Endometrial microvascular endothelial cells (primary cell): ENCODE measurements around the gene CD55. TPM values are rescaled to one million over a fixed set of nuclear protein-coding genes. Genes with fewer than 3 reads are reported as not detected.

Experiments
- in situ Hi-C: cut with HindIII; loops from 2 replicates; pipeline ENCODE4 v1.10.0; 2017; ENCODE audit warnings: low sequenced_read_pairs, low pct_unique_long_range_greater_than_20kb; ENCODE audit errors: inconsistent ontology term
- total RNA-seq: library from RNA; depleted of rRNA; stranded (reverse); fragments of >200 nt; gene quantifications from one replicate; pipeline ENCODE4 v1.2.3, GENCODE V29; 2015; ENCODE audit errors: inconsistent ontology term

CD55 gene
- total RNA-seq, result 180 TPM

- in situ Hi-C loops, result loop anchor here (25.0 kb wide), 1 partner anchor 259 kb away; the partner anchor contains the start of genes PFKFB2 and YOD1
Measured at GRCh38 chr1:207321079-207321789, at the start of gene CD55. TSS of gene CD55 (plus strand) at chr1:207321678. CDS start at chr1:207321766, 88 bp downstream.

DNA sequence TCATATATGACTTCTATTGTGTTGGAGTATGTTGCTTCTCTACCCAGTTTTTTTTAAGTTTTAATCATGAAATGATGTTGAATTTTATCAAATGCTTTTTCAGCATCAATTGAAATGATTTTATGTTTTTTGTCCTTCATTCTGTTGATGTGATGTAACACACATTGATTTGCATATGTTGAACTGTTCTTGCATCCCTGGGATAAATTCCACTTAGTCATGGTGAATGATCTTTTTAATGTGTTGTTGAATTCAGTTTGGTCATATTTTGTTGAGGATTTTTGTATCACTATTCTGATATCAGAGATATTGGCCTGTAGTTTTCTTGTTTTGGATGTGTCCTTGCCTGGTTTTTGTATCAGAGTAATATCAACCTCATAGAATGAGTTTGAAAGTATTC lies 46.6 kb upstream of the CD55 start:
- in situ Hi-C loops, result no loop called here

GRCh38 chr1:207276465-207276864 lies 45.0 kb upstream of the CD55 start:
- in situ Hi-C loops, result no loop called here

DNA sequence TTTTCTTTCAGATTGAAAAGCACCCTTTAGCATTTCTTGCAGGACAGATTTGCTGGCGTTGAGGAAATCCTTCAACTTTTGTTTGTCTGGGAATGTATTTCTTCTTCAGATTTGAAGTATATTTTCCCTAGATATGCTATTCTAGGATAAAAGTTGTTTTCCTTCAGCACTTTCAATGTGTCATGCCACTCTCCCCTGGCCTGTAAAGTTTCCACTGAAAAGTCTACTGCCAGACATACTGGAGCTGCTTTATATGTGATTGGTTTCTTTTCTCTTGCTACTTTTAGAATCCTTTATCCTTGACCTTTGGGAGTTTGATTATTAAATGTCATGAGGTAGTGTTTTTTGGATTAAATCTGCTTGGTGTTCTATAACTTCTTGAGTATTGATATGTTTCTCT lies 44.2 kb upstream of the CD55 start:
- in situ Hi-C loops, result no loop called here

- in situ Hi-C loops, result no loop called here
Measured at GRCh38 chr1:207279652-207280051, 41.8 kb upstream of the CD55 start.

DNA sequence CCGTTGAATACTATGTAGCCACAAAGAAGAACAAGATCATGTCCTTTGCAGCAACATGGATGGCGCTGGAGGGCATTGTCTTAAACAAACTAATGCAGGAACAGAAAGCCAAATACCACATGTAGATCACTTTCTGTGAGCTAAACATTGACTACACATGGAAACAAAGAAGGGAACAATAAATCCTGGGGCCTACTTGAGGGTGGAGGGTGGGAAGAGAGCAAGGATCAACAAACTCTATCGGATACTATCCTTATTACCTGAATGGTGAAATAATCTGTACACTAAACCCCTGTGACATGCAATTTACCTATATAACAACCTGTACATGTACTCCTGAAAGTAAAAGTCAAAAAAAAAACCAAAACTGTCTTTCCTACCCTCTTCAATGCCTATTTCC lies 40.8 kb upstream of the CD55 start:
- in situ Hi-C loops, result no loop called here

DNA sequence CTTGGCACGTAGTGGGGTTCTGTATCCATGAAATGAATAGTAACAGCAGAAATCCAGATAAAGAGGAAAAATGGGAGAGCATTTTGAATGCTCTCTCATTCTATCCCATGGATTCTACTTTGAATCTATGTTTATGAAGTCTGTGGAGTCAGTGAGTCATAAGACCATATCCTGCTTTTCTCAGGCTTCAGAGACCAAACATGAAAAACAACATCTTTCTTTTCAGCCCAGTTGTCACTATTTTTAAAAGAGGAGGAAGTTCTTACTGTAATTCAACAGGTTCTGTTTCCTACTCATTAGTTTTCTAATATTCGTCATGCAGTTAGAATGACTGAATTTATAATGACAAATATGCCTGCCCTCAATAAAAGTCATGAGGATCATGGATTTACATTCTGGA lies 39.4 kb upstream of the CD55 start:
- in situ Hi-C loops, result no loop called here

DNA sequence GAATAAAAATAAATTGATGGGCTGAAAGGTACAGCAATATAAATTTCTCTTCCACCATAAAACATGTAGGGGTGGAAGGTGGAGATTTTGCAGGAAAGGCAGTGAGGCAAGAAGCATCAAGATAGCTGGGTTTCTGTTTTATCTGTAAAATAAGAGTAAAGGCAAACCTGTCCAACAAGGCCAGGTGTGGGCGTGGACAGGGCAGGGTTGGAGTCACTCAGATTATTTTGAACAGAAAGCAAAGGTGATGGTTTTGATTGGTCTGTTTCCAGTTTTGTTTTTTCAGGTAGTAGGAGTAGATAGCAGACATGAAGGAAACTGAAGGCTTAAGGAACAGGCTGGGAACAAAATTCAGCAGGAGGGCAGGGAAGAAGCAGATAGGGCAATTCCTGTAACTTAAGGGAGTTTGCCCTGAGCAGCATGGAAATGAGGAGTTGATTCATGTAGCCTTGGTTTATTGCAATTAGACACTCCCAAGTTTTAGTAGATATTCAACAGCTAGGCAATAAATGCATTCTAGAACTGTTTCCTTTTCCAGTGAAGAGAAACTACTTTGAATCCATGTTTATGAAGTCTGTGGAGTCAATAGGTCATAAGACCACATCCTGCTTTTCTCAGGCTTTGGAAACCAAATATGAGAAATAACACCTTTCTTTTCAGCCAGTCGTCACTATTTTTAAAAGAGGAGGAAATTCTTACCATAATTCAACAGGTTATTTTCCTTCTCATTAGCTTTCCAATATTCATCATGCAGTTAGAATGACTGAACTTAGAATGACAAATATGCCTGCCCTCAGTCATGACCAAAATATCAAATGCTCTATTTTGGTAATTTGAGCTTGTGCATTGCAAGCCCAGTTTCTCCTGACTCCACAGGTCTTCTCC lies 38.7 kb upstream of the CD55 start:
- in situ Hi-C loops, result no loop called here

DNA sequence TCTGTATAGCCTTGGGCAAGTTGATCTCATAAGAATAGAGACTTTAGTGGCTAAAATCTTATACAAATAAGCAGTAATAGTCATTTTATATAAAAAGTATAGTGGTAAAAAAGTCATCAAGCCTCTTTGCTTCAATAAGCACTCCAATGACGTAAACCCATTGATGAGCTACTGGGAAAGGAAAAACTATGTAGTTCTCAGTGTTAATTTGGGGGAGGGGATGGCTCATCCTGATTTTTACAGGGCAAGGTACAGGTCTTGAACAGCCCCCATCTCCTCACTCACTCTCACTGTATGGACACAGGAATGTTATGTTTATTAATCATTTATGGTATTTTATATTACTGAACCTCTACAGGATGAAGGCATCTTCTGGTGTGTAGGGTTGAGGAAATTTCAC lies 38.1 kb upstream of the CD55 start:
- in situ Hi-C loops, result no loop called here

- in situ Hi-C loops, result no loop called here
Measured at GRCh38 chr1:207284209-207284897, 37.1 kb upstream of the CD55 start.

DNA sequence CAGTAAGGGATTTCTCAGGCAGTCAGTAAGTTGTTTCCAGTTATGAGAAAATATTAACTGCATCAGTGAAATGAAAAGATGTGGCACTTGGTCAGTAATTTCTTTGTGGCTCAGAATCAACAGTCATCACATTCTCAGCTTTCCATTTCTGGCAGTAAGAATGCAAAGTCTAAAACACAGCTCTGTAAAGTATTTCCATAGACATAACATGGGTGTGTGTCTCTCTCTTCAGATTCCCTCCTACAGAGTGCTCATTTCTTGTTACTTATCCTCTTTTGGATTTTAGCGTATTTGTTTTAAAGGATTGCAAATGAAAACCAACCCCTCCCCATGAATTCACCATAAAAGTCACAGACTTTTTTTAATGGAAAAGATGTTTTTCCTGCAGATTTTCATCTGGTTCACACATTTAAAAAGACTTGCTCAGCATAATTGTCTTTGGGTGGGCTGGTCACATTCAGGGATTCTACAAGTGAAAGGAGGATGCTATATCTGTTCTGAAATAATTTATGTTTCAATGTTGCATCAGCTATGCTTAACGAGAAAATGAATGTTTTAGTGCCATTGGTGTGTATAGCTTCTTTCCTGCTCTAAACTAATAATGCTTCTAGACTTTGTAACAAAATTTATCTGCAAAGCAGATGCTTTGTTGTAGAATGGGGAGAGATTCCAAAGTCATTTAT lies 34.6 kb upstream of the CD55 start:
- in situ Hi-C loops, result no loop called here

DNA sequence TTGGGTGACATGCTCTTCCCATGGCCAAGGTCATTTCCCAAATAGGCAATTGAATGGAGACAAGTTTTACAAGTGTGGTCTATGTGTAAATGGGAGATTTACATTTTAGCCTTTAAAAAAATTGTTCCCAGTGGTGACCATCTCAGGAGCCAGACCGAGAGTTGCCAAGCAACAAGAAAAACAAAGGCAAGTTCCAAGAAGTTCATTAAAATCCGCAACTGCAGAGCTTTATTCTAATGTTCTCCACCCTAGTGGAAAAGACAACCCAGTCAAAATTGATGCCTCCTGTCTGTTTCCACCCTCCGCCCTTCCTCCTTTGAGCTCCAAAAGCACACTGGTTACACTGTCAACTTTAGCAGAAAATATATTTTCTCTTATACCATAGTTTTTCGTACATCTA lies 33.2 kb upstream of the CD55 start:
- in situ Hi-C loops, result no loop called here

- in situ Hi-C loops, result no loop called here
Measured at GRCh38 chr1:207289756-207290155, 31.7 kb upstream of the CD55 start.

GRCh38 chr1:207291723-207292122 lies 29.8 kb upstream of the CD55 start:
- in situ Hi-C loops, result no loop called here

GRCh38 chr1:207298186-207298585 lies 23.3 kb upstream of the CD55 start:
- in situ Hi-C loops, result no loop called here

- in situ Hi-C loops, result no loop called here
Measured at GRCh38 chr1:207298636-207299398, 22.7 kb upstream of the CD55 start.

DNA sequence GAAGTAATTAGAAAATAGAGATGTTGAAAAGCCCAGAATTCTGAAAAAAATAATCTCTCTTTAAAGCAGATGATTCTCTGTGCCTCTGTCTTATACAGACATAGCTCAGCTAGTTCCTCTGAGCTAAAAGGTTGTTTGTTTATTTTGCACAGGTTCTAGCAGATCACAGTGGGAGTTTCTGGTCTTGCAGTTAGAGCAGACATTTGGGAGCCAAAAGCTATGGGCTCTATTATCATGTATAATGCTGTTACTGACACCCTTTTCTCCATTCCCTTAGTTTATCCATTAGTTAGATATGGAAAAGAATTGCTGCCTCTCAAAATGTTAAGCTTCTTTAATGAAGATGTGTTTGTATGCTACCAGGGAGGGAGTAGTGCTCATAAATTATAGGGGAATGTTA lies 20.5 kb upstream of the CD55 start:
- in situ Hi-C loops, result loop anchor here (25.0 kb wide), 1 partner anchor 239 kb away; the partner anchor contains the start of genes PFKFB2 and YOD1
